Peyer's patch (tissue), 4 donors: Measurements from ENCODE around the gene DNAJC3. TPM values are rescaled to one million over a fixed set of nuclear protein-coding genes. Genes with fewer than 3 reads are reported as not detected.

Experiments used
- DNase-seq, 3 donors: peaks; one replicate each; pipeline ENCODE4 v3.0.0-alpha.2; 2017 to 2019
- H3K27ac ChIP-seq, 4 donors: fragments of 200-600 bp; sonication (generic); one replicate each; pipeline ENCODE4 v1.5.1; 2016 to 2019
- H3K27me3 ChIP-seq, 2 donors: fragments of 200-600 bp; sonication (generic); one replicate each; pipeline ENCODE4 v1.5.1; 2019
- H3K36me3 ChIP-seq, 3 donors: fragments of 200-600 bp; sonication (generic); one replicate each; pipeline ENCODE4 v1.5.1; 2016 to 2019
- H3K4me1 ChIP-seq, 4 donors: fragments of 200-600 bp; sonication (generic); one replicate each; pipeline ENCODE4 v1.5.1; 2016 to 2019
- H3K4me3 ChIP-seq, 4 donors: fragments of 200-600 bp; sonication (generic); 1 replicate in 3 of 4; 2 replicates in 1 of 4; pipeline ENCODE4 v1.5.1; 2016 to 2019; ENCODE audit warnings: mild to moderate bottlenecking in 1 of 4
- H3K9me3 ChIP-seq, 4 donors: fragments of 200-600 bp; sonication (generic); one replicate each; pipeline ENCODE4 v1.5.1; 2016 to 2019; ENCODE audit warnings: mild to moderate bottlenecking in 1 of 4
- CTCF ChIP-seq, 6 experiments: fragments of 450-650 bp in 4 of 6; fragments of 200-600 bp in 2 of 6; sonication (generic) in 1 of 6; IDR thresholded peaks; one replicate each; pipeline ENCODE4 v1.5.1; 2017 to 2019; ENCODE audit warnings: antibody characterized with exemption in 6 of 6, mild to moderate bottlenecking in 3 of 6, moderate library complexity in 1 of 6
- POLR2A ChIP-seq, 2 donors: fragments of 450-650 bp; IDR thresholded peaks; one replicate each; pipeline ENCODE4 v1.5.1; 2017; ENCODE audit warnings: antibody characterized with exemption in 2 of 2, mild to moderate bottlenecking in 2 of 2, moderate library complexity in 2 of 2
- total RNA-seq, 4 donors: library from RNA; depleted of rRNA; stranded (reverse); fragments of >200 nt; gene quantifications; one replicate each; pipeline ENCODE4 v1.1.0, GENCODE V29; 2016

Gene DNAJC3, protein sequence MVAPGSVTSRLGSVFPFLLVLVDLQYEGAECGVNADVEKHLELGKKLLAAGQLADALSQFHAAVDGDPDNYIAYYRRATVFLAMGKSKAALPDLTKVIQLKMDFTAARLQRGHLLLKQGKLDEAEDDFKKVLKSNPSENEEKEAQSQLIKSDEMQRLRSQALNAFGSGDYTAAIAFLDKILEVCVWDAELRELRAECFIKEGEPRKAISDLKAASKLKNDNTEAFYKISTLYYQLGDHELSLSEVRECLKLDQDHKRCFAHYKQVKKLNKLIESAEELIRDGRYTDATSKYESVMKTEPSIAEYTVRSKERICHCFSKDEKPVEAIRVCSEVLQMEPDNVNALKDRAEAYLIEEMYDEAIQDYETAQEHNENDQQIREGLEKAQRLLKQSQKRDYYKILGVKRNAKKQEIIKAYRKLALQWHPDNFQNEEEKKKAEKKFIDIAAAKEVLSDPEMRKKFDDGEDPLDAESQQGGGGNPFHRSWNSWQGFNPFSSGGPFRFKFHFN
- total RNA-seq, result 10 to 100 TPM; 26.4 to 61.5 (median 36.1) TPM

- Histone ChIP-seq H3K27ac (peak within 1 kb of the TSS; percentile 89 to 98 (median 94)), H3K9me3 (no peaks in the 10 kb centered on the region), H3K4me3 (peak within 1 kb of the TSS; percentile 85 to 92 (median 88)), H3K27me3 (no peaks in the 10 kb centered on the region), H3K36me3 (no peaks in the 10 kb centered on the region), H3K4me1 (peaks cover 0 to 18% (median 0%) of the 10 kb centered on the region in 4 donors)
- TF ChIP-seq POLR2A (IDR thresholded peaks at IDR 0.05) (peak; percentile 96 to 98), CTCF (IDR thresholded peaks at IDR 0.05) (no peak)
- DNase-seq, result peak; percentile 98 to 100 (median 99)
Observed at GRCh38 chr13:95676762-95677563, at the start of gene DNAJC3. Gene DNAJC3, plus strand, starts transcription at chr13:95677139. Its CDS starts 117 bp downstream, at chr13:95677256.

GRCh38 chr13:95627590-95627989, 49.3 kb upstream of the DNAJC3 start:
- H3K36me3 ChIP-seq, result no peaks in the 10 kb centered on the region
- no peaks in the 10 kb centered on the region for H3K27me3 ChIP-seq
- H3K4me3 ChIP-seq, result no peak overlapping the region
- TF ChIP-seq POLR2A (IDR thresholded peaks at IDR 0.05), result no peak
- TF ChIP-seq CTCF (IDR thresholded peaks at IDR 0.05), result no peak
- no peaks in the 10 kb centered on the region for H3K4me1 ChIP-seq
- no peak for DNase-seq
- no peak overlapping the region for H3K27ac ChIP-seq
- no peaks in the 10 kb centered on the region for H3K9me3 ChIP-seq

- no peaks in the 10 kb centered on the region for H3K9me3 ChIP-seq
- H3K36me3 ChIP-seq, result no peaks in the 10 kb centered on the region
- no peak overlapping the region for H3K4me3 ChIP-seq
- no peak for TF ChIP-seq CTCF (IDR thresholded peaks at IDR 0.05)
- H3K27ac ChIP-seq, result no peak overlapping the region
- no peaks in the 10 kb centered on the region for H3K27me3 ChIP-seq
- H3K4me1 ChIP-seq, result no peaks in the 10 kb centered on the region
- DNase-seq, result no peak
Observed at GRCh38 chr13:95628488-95628887, 48.5 kb upstream of the DNAJC3 start.

DNA sequence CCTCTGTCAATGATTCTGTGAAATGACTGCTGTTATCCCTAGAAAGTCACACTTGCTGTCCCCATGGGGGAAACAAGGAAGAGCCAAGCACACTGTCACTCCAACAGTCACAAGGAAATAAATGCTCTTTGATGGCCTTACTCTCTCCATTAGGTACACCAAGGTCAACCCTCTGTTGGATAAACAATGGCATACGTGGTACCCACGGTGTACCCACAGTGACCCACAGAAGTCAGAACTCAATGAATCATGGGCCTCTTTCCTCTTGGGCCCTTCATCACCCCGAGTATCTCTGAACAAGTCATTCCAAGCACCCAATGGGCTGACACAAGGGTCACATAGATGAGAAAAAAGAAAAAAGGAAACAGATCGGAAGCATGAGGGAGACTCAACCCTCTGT, 47.9 kb upstream of the DNAJC3 start:
- no peak overlapping the region for H3K27ac ChIP-seq
- H3K36me3 ChIP-seq, result no peaks in the 10 kb centered on the region
- H3K9me3 ChIP-seq, result no peaks in the 10 kb centered on the region
- H3K27me3 ChIP-seq, result no peaks in the 10 kb centered on the region
- no peak overlapping the region for H3K4me3 ChIP-seq
- TF ChIP-seq CTCF (IDR thresholded peaks at IDR 0.05) (no peak), POLR2A (IDR thresholded peaks at IDR 0.05) (no peak)
- DNase-seq, result no peak
- H3K4me1 ChIP-seq, result no peaks in the 10 kb centered on the region

- Histone ChIP-seq H3K9me3 (no peaks in the 10 kb centered on the region), H3K4me1 (no peaks in the 10 kb centered on the region), H3K36me3 (no peaks in the 10 kb centered on the region), H3K4me3 (no peak overlapping the region), H3K27ac (no peak overlapping the region), H3K27me3 (no peaks in the 10 kb centered on the region)
- TF ChIP-seq POLR2A (IDR thresholded peaks at IDR 0.05) (no peak), CTCF (IDR thresholded peaks at IDR 0.05) (no peak)
- DNase-seq, result no peak
Observed at GRCh38 chr13:95630593-95630992, 46.3 kb upstream of the DNAJC3 start.
